ENCODE data around the gene PAQR4.

PAQR4 gene

GRCh38 chr16:3007957-3008689, 39.0 kb downstream of the PAQR4 start:
- no peak for DNase-seq

- DNase-seq = no peak
Observed at GRCh38 chr16:3008690-3009037, 39.5 kb downstream of the PAQR4 start.

GRCh38 chr16:3009568-3010390, 40.6 kb downstream of the PAQR4 start:
- DNase-seq = no peak

- no peak for DNase-seq
Observed at GRCh38 chr16:3010510-3010909, 41.4 kb downstream of the PAQR4 start.

- no peak for DNase-seq
Observed at GRCh38 chr16:3012246-3012645, 43.1 kb downstream of the PAQR4 start.

- DNase-seq = no peak
Observed at GRCh38 chr16:3012828-3013420, 43.8 kb downstream of the PAQR4 start, which contains the start of gene CLDN9. Gene CLDN9, plus strand, starts transcription at chr16:3012923. Its CDS starts 440 bp downstream, at chr16:3013363.

DNA sequence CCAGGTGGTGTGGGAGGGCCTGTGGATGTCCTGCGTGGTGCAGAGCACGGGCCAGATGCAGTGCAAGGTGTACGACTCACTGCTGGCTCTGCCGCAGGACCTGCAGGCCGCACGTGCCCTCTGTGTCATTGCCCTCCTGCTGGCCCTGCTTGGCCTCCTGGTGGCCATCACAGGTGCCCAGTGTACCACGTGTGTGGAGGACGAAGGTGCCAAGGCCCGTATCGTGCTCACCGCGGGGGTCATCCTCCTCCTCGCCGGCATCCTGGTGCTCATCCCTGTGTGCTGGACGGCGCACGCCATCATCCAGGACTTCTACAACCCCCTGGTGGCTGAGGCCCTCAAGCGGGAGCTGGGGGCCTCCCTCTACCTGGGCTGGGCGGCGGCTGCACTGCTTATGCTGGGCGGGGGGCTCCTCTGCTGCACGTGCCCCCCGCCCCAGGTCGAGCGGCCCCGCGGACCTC, 44.4 kb downstream of the PAQR4 start:
- DNase-seq = no peak

GRCh38 chr16:3013998-3014690, 45.0 kb downstream of the PAQR4 start:
- DNase-seq = no peak

GRCh38 chr16:3014971-3015370, 45.8 kb downstream of the PAQR4 start:
- no peak for DNase-seq

DNA sequence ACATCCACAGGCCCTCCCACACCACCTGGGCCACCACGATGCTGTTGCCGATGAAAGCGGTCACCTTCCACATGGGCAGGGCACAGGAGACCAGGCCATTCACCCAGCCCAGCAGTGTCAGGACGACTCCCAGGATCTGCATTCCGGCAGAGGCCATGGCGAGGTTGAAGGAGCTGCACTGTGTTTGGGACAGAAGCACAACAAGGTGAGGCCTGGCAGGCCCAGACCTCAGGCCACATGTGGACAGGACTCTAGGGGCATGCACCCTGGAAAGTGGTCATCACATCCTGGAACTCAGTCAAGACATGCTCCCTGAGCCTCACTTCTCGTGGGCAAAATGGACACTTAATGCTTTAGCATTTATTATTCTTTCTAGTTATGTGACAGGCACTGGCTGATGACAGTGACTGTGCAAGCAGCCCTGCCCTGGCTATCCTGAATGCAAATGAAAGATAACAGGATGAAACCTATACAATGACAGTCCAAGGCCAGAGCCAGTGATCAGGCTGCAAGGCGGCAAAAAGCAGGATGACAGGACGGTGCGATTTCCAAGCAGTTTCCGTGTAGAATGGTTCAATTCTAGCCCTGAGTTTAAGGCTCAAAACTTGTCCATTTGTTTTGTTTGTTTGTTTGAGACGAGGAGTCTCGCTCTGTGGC, 46.8 kb downstream of the PAQR4 start:
- DNase-seq = no peak

- no peak for DNase-seq
Observed at GRCh38 chr16:3017344-3017743, 48.2 kb downstream of the PAQR4 start.

DNA sequence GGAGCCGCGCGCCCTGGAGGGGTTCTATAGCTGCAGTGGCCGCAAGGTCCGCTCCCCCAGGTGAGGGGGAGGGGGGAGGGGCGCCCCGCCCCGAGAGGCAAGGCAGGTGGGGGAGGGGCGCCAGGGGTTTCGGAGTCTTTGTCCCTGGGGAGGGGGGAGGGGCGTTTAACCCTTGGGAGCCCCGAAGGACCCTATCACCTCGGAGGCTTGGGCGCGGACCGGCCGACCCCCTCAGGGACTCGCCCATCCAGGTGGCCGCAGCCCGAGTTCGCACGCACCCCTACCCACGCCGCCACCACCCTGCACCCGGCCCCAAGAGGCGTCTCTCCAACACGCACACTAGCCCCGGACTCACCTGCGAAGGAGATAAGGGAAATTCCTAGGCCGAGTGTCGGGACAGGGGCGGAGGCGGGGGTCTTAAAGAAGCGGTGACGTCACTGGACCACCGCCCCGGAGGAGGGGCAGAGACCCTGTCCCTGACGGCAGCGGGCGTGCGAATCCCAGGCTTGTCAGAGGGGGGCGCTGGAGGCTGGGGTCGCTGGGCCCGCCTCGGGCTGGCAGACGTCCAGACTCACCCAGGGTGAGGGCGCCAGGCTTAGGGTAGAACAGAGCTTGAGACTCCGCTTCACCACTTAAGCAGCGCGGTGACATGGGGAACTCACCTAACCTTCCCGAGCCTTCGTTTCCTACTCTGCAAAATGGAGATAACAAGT, 48.8 kb downstream of the PAQR4 start, which contains the start of gene CLDN6:
Gene CLDN6 (minus strand): TSS at position 390 of the 713 bp plus-strand sequence. CDS start 2,162 bp downstream, outside the sequence.
- DNase-seq = no peak

GRCh38 chr16:3019594-3020246, 50.6 kb downstream of the PAQR4 start:
- no peak for DNase-seq

DNA sequence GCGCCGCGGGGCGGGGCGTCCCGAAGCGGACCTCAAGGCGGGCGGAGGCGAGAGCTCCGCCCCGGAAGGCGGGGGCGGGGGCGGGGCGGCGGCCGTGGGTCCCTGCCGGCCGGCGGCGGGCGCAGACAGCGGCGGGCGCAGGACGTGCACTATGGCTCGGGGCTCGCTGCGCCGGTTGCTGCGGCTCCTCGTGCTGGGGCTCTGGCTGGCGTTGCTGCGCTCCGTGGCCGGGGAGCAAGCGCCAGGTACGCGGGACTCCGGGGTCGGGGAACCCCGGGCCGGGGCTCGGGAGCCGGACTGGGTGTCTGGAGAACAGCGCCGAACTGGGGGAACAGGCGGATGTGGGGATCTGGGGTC, 51.1 kb downstream of the PAQR4 start, which contains the start of gene TNFRSF12A:
Gene TNFRSF12A (plus strand): TSS at position 122 of the 357 bp plus-strand sequence. CDS start 30 bp downstream, at position 152.
- DNase-seq = peak; percentile 82

GRCh38 chr16:3020604-3021448, 51.7 kb downstream of the PAQR4 start:
- peak; percentile 83 for DNase-seq

DNA sequence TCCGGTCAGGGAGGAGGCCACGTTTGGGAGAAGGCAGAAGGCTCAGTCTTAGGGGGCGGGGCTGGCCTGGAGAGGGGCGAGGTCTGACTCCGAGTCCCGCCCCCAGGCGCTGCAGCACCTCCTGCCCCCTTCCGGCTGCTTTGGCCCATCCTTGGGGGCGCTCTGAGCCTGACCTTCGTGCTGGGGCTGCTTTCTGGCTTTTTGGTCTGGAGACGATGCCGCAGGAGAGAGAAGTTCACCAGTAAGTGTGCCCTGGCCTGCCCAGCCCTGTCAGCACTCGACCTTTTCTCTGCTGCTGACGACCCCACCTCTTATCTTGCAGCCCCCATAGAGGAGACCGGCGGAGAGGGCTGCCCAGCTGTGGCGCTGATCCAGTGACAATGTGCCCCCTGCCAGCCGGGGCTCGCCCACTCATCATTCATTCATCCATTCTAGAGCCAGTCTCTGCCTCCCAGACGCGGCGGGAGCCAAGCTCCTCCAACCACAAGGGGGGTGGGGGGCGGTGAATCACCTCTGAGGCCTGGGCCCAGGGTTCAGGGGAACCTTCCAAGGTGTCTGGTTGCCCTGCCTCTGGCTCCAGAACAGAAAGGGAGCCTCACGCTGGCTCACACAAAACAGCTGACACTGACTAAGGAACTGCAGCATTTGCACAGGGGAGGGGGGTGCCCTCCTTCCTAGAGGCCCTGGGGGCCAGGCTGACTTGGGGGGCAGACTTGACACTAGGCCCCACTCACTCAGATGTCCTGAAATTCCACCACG, 52.5 kb downstream of the PAQR4 start:
- peak; percentile 87 for DNase-seq

- peak; percentile 92 for DNase-seq
Observed at GRCh38 chr16:3022208-3022683, 53.1 kb downstream of the PAQR4 start.

GRCh38 chr16:3022684-3023414, 53.7 kb downstream of the PAQR4 start:
- no peak for DNase-seq
